CD4-positive, alpha-beta T cell treated with Interleukin-6 for 4 hours (primary cell): ENCODE measurements around the gene SLC44A4.
A peak's percentile ranks its signal among the peaks of the same experiment; 100 is the strongest.
"Not testable (repeated sequence)": the region's sequence is repeated elsewhere in the genome, so short reads cannot be mapped to it uniquely, and the experiment has no call there.

ENCODE experiments used
- DNase-seq: peaks from one replicate; pipeline ENCODE4 v3.0.0-alpha.2; 2020; ENCODE audit warnings: mixed read lengths

SLC44A4 gene

GRCh38 chr6:31851980-31852718 is 26.6 kb downstream of the SLC44A4 start:
- DNase-seq = not testable (repeated sequence)

GRCh38 chr6:31851485-31851832 is 27.3 kb downstream of the SLC44A4 start:
- DNase-seq = no peak

- no peak for DNase-seq
Observed at GRCh38 chr6:31850765-31851484, 27.9 kb downstream of the SLC44A4 start.

- no peak for DNase-seq
Observed at GRCh38 chr6:31847276-31847978, 31.4 kb downstream of the SLC44A4 start.

DNA sequence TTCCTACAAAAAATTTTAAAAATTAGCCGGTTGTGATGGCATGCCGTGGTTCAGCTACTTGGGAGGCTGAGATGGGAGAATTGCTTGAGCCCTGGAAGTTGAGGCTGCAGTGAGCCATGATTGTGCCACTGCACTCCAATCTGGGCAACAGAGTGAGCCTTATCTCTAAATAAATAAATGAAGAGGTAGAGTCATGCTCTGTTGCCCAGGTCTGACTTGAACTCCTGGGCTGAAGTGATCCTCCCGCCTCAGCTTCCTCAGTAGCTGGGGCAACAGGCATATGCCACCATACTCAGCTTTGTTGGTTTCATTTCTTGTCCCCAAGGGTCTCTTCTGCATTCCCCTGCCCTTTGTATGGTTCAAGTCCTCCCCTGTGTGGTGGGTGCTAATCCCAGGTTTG is 34.3 kb downstream of the SLC44A4 start:
- no peak for DNase-seq

GRCh38 chr6:31842053-31842452 is 36.7 kb downstream of the SLC44A4 start:
- no peak for DNase-seq

DNA sequence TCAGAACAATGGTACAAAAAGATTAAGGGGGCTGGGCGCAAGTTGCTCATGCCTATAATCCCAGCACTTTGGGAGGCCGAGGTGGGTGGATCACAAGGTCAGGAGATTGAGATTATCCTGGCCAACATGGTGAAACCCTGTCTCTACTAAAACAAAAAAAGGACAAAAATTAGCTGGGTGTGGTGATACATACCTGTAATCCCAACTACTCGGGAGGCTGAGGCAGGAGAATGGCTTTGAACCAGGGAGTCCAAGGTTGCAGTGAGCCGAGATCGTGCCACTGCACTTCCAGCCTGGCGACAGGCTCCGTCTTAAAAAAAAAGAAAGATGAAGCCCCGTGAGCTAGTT is 39.0 kb downstream of the SLC44A4 start:
- DNase-seq = not testable (repeated sequence)

DNA sequence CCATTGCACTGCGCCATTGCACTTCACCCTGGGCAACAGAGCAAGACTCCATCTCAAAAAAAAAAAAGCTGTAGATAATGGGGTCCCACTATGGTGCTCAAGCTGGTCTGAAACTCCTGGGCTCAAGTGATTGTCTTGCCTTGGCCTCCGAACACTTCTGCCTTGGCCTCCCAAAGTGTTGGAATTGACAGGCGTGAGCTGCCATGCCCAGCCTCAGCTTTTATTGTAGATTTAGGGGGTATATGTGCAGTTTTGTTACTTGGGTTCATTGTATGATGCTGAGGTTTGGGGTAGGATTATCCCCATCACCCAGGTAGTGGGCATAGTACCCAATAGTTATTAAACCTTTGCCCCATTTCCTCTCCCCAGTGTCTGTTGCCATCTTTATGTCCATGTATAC is 39.8 kb downstream of the SLC44A4 start:
- DNase-seq = no peak

GRCh38 chr6:31838114-31838553 is 40.7 kb downstream of the SLC44A4 start:
- not testable (repeated sequence) for DNase-seq

DNA sequence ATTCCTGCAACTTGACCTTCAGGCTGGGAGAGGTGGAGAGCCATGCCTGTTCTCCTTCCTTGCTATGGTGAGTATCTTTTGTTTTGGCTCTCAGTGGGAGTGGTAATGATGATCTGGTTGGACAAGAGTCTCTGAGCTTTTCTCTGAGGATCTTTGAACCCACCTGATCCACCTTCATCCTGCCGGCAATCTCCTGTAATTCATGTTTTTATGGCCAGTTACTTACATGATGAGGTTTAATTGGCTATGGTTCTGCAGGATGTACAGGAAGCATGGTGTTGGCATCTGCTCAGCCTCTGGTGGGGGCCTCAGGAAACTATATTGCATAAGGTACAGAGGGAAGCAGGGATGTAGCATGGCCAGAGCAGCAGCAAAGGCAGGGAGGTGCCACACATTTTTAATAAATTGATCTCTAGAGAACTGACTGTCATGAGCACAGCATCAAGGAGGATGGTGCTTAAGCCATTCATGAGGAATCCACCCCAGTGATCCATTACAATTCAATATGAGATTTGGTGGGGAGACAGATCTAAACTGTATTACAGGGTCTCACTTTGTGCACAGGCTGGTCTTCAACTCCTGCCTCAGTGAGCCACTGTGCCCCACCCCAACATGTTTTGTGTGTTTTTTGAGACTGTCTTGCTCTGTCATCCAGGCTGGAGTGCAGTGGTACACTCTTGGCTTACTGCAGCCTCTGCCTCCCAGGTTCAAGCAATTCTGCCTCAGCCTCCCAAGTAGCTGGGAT is 41.3 kb downstream of the SLC44A4 start:
- DNase-seq = peak; percentile 10

- peak; percentile 20 for DNase-seq
Observed at GRCh38 chr6:31836474-31837368, 42.1 kb downstream of the SLC44A4 start.

DNA sequence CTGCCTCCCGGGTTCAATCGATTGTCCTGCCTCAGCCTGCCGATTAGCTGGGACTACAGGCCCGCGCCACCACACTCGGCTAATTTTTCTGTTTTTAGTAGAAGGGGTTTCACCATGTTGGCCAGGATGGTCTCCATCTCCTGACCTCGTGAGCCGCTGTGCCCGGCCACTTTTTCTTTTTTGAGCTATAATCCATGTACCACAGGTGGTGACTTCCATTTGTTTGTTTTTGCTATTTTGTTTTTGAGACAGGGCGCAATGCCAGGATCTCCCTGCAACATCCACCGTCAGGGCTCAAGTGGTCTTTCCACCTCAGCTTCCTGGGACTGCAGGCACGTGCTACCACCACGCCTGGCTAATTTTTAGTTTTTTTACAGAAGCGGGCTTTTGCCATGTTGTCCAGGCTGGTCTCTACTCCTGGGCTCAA is 42.7 kb downstream of the SLC44A4 start:
- no peak for DNase-seq

GRCh38 chr6:31834367-31835250 is 44.2 kb downstream of the SLC44A4 start:
- peak; percentile 81 for DNase-seq

DNA sequence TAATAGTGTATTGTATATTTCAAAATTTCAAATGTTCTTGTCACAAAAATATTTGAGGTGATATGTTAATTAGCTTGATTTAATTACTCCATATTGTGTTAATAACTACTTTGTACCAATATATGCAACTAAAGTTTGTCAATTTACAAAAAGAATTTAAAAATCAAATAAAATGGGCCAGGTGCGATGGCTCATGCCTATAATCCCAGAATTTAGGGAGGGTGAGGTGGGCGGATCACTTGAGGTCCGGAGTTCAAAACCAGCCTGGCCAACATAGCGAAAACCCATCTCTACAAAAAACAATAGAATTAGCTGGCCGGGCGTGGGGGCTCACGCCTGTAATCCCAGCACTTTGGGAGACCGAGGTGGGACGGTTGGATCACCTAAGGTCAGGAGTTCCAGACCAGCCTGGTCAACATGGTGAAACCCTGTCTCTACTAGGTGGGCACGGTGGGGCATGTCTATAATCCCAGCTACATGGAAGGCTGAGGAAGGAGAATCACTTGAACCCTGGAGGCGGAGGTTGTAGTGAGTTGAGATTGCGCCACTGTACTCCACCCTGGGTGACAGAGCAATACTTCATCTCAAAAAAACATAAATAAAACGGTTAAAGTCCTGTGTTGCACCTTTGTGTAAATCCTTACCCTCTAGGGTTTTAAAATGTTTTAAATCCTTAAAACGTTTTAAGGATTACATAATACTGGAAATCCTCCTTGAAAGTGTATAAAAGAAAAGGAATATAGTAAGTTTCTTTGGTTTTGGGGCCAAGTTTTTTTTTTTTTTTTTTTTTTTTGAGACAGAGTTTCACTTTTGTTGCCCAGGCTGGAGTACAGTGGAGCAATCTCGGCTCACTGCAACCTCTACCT is 47.2 kb downstream of the SLC44A4 start:
- DNase-seq = no peak

GRCh38 chr6:31830886-31831335 is 47.9 kb downstream of the SLC44A4 start:
- no peak for DNase-seq

GRCh38 chr6:31829633-31830283 is 49.0 kb downstream of the SLC44A4 start:
- DNase-seq = no peak

DNA sequence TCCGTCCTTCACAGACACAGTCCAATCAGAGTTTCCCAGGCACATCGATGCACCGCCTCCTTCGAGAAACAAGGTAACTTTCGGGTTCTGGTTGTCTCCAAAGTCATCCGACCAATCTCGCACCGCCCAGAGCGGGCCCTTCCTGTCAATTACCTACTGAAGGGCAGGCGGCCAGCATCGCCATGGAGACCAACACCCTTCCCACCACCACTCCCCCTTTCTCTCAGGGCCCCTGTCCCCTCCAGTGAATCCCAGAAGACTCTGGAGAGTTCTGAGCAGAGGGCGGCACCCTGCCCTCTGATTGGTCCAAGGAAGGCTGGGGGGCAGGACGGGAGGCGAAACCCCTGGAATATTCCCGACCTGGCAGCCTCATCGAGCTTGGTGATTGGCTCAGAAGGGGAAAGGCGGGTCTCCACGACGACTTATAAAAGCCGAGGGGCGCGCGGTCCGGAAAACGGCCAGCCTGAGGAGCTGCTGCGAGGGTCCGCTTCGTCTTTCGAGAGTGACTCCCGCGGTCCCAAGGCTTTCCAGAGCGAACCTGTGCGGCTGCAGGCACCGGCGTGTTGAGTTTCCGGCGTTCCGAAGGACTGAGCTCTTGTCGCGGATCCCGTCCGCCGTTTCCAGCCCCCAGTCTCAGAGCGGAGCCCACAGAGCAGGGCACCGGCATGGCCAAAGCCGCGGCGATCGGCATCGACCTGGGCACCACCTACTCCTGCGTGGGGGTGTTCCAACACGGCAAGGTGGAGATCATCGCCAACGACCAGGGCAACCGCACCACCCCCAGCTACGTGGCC is 51.3 kb downstream of the SLC44A4 start, which contains the start of gene HSPA1B:
TSS of gene HSPA1B (plus strand) at position 453 of the 794 bp plus-strand sequence. CDS start at position 666, 213 bp downstream.
- DNase-seq = peak; percentile 92

GRCh38 chr6:31826793-31827285 is 52.0 kb downstream of the SLC44A4 start:
- DNase-seq = peak; percentile 56
